ENCODE results near the gene MARVELD2.

DNA sequence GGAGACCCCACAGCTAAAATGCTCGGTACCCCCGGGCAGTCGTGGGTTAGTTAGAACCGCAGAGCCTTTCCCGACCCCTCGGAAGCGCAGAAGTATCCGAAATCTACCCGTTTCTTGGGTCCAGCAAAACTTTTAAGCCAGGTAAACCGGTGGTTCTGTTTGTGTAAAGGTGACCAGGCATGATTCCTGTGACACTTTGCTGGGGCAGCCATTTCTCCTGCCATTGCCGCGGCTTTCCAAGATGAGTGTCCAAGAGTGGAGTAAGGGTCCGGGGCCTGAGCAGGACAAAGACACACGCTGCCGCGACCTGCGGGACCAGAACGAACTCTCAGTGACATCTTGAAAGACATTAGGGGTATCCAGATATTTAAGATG lies 655 bp downstream of the MARVELD2 start:
- TF ChIP-seq, protein P1, sequence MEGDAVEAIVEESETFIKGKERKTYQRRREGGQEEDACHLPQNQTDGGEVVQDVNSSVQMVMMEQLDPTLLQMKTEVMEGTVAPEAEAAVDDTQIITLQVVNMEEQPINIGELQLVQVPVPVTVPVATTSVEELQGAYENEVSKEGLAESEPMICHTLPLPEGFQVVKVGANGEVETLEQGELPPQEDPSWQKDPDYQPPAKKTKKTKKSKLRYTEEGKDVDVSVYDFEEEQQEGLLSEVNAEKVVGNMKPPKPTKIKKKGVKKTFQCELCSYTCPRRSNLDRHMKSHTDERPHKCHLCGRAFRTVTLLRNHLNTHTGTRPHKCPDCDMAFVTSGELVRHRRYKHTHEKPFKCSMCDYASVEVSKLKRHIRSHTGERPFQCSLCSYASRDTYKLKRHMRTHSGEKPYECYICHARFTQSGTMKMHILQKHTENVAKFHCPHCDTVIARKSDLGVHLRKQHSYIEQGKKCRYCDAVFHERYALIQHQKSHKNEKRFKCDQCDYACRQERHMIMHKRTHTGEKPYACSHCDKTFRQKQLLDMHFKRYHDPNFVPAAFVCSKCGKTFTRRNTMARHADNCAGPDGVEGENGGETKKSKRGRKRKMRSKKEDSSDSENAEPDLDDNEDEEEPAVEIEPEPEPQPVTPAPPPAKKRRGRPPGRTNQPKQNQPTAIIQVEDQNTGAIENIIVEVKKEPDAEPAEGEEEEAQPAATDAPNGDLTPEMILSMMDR (tag by site-specific recombination; IDR thresholded peaks at IDR 0.05) = no peak
- TF ChIP-seq ZNF302 (tag by site-specific recombination; IDR thresholded peaks at IDR 0.05; ENCODE audit: low read depth) = no peak
- TF ChIP-seq, protein P2, sequence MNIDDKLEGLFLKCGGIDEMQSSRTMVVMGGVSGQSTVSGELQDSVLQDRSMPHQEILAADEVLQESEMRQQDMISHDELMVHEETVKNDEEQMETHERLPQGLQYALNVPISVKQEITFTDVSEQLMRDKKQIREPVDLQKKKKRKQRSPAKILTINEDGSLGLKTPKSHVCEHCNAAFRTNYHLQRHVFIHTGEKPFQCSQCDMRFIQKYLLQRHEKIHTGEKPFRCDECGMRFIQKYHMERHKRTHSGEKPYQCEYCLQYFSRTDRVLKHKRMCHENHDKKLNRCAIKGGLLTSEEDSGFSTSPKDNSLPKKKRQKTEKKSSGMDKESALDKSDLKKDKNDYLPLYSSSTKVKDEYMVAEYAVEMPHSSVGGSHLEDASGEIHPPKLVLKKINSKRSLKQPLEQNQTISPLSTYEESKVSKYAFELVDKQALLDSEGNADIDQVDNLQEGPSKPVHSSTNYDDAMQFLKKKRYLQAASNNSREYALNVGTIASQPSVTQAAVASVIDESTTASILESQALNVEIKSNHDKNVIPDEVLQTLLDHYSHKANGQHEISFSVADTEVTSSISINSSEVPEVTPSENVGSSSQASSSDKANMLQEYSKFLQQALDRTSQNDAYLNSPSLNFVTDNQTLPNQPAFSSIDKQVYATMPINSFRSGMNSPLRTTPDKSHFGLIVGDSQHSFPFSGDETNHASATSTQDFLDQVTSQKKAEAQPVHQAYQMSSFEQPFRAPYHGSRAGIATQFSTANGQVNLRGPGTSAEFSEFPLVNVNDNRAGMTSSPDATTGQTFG (tag by site-specific recombination; IDR thresholded peaks at IDR 0.05; ENCODE audit: borderline replicate concordance) = no peak

All from HEK293 (cell line).